Measurements from ENCODE around the gene RHOT2. TPM values are rescaled to one million over a fixed set of nuclear protein-coding genes. Genes with fewer than 3 reads are reported as not detected.

RHOT2 gene
- total RNA-seq, 1 donor from 2014 or later: 189 TPM

- H3K27ac Mint-ChIP-seq (ENCODE audit: unreplicated experiment): no peak overlapping the region
- peaks cover 4% of the 10 kb centered on the region for H3K36me3 Mint-ChIP-seq (ENCODE audit: low read depth)
- peaks cover 9% of the 10 kb centered on the region for H3K27me3 Mint-ChIP-seq (ENCODE audit: low read depth)
- DNase-seq (ENCODE audit: low read depth, low spot score): no peak
- no peak for TF ChIP-seq CTCF (conservative IDR thresholded peaks at IDR 0.05)
- H3K4me1 Mint-ChIP-seq: peaks cover 5% of the 10 kb centered on the region
- peak overlapping the region; percentile 72 for H3K4me3 Mint-ChIP-seq
- H3K9me3 Mint-ChIP-seq: no peaks in the 10 kb centered on the region
These were observed 29.1 kb upstream of the RHOT2 start for GRCh38 chr16:638836-639235.

- no peak for TF ChIP-seq CTCF (conservative IDR thresholded peaks at IDR 0.05)
- Mint-ChIP-seq H3K4me1 (peaks cover 5% of the 10 kb centered on the region), H3K36me3 (ENCODE audit: low read depth) (peaks cover 4% of the 10 kb centered on the region), H3K9me3 (no peaks in the 10 kb centered on the region), H3K27me3 (ENCODE audit: low read depth) (peaks cover 9% of the 10 kb centered on the region), H3K4me3 (peak overlapping the region; percentile 59), H3K27ac (ENCODE audit: unreplicated experiment) (no peak overlapping the region)
- DNase-seq (ENCODE audit: low read depth, low spot score): no peak
These were observed 27.3 kb upstream of the RHOT2 start for GRCh38 chr16:640614-641013.

GRCh38 chr16:641326-642188, 26.4 kb upstream of the RHOT2 start, which contains the start of gene MCRIP2:
MCRIP2 (plus strand) TSS chr16:641828; CDS start chr16:641992, 164 bp downstream.
- H3K9me3 Mint-ChIP-seq: no peaks in the 10 kb centered on the region
- no peak for TF ChIP-seq CTCF (conservative IDR thresholded peaks at IDR 0.05)
- H3K36me3 Mint-ChIP-seq (ENCODE audit: low read depth): peaks cover 2% of the 10 kb centered on the region
- peaks cover 5% of the 10 kb centered on the region for H3K27me3 Mint-ChIP-seq (ENCODE audit: low read depth)
- H3K4me3 Mint-ChIP-seq: peak within 1 kb of the TSS; percentile 59
- no peak within 1 kb of the TSS for H3K27ac Mint-ChIP-seq (ENCODE audit: unreplicated experiment)
- DNase-seq (ENCODE audit: low read depth, low spot score): peak; percentile 78
- peaks cover 2% of the 10 kb centered on the region for H3K4me1 Mint-ChIP-seq

- DNase-seq (ENCODE audit: low read depth, low spot score): no peak
- TF ChIP-seq CTCF (conservative IDR thresholded peaks at IDR 0.05): no peak
- Mint-ChIP-seq H3K4me1 (no peaks in the 10 kb centered on the region), H3K27ac (ENCODE audit: unreplicated experiment) (no peak overlapping the region), H3K27me3 (ENCODE audit: low read depth) (peaks cover 2% of the 10 kb centered on the region), H3K4me3 (peak overlapping the region; percentile 56), H3K9me3 (no peaks in the 10 kb centered on the region), H3K36me3 (ENCODE audit: low read depth) (no peaks in the 10 kb centered on the region)
These were observed 25.5 kb upstream of the RHOT2 start for GRCh38 chr16:642189-643049.

- H3K9me3 Mint-ChIP-seq: no peaks in the 10 kb centered on the region
- H3K27ac Mint-ChIP-seq (ENCODE audit: unreplicated experiment): no peak overlapping the region
- H3K27me3 Mint-ChIP-seq (ENCODE audit: low read depth): peaks cover 2% of the 10 kb centered on the region
- H3K4me1 Mint-ChIP-seq: no peaks in the 10 kb centered on the region
- H3K36me3 Mint-ChIP-seq (ENCODE audit: low read depth): no peaks in the 10 kb centered on the region
- TF ChIP-seq CTCF (conservative IDR thresholded peaks at IDR 0.05): no peak
- H3K4me3 Mint-ChIP-seq: peak overlapping the region; percentile 68
- no peak for DNase-seq (ENCODE audit: low read depth, low spot score)
These were observed 24.9 kb upstream of the RHOT2 start for GRCh38 chr16:643050-643368.
